ENCODE data around the gene ZNHIT2.

DNA sequence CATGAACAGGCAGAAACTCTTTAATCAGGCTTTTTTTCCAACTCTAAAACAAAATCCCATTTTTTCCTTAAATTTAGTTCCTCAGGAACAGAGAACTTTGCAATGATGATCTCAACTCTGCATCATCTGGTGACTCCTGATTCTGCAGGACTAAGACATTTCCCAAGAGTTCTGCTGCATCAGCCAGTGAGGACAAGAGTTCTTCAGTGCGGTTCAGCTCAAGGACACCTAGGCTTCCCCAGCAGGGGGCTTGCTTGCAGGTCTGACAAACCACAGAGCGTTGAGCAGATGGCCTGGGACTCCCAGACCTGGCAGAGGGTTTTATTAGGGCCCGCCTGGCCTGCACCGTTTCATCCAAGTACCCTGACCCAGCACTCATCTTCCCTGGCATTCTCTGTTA is 40.0 kb downstream of the ZNHIT2 start:
- TF ChIP-seq, protein P1, sequence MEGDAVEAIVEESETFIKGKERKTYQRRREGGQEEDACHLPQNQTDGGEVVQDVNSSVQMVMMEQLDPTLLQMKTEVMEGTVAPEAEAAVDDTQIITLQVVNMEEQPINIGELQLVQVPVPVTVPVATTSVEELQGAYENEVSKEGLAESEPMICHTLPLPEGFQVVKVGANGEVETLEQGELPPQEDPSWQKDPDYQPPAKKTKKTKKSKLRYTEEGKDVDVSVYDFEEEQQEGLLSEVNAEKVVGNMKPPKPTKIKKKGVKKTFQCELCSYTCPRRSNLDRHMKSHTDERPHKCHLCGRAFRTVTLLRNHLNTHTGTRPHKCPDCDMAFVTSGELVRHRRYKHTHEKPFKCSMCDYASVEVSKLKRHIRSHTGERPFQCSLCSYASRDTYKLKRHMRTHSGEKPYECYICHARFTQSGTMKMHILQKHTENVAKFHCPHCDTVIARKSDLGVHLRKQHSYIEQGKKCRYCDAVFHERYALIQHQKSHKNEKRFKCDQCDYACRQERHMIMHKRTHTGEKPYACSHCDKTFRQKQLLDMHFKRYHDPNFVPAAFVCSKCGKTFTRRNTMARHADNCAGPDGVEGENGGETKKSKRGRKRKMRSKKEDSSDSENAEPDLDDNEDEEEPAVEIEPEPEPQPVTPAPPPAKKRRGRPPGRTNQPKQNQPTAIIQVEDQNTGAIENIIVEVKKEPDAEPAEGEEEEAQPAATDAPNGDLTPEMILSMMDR (IDR thresholded peaks at IDR 0.05; ENCODE audit: low read depth, low read length) = no peak
- no peak for TF ChIP-seq EZH2phosphoT487 (IDR thresholded peaks at IDR 0.05; ENCODE audit: low read depth)
